ENCODE results near the gene DDX27. TPM values are rescaled to one million over a fixed set of nuclear protein-coding genes. Genes with fewer than 3 reads are reported as not detected.
A peak's percentile ranks its signal among the peaks of the same experiment; 100 is the strongest.
"Not testable (repeated sequence)": the region's sequence is repeated elsewhere in the genome, so short reads cannot be mapped to it uniquely, and the experiment has no call there.

DDX27 gene
- total RNA-seq, 1 donor from 2014 or later = 37.9 TPM

GRCh38 chr20:49210757-49211110 lies 8.5 kb upstream of the DDX27 start:
- Mint-ChIP-seq H3K4me3 (no peak overlapping the region), H3K27me3 (ENCODE audit: low read depth) (no peaks in the 10 kb centered on the region), H3K36me3 (no peaks in the 10 kb centered on the region), H3K9me3 (peaks cover 11% of the 10 kb centered on the region), H3K27ac (no peak overlapping the region), H3K4me1 (no peaks in the 10 kb centered on the region)
- no peak for DNase-seq (ENCODE audit: low spot score in 2 of 2, unreplicated experiment in 2 of 2)
- no peak for TF ChIP-seq CTCF (IDR thresholded peaks at IDR 0.05; ENCODE audit: unreplicated experiment)

GRCh38 chr20:49214571-49214970 lies 4.6 kb upstream of the DDX27 start:
- peaks cover 11% of the 10 kb centered on the region for H3K9me3 Mint-ChIP-seq
- no peak for TF ChIP-seq CTCF (IDR thresholded peaks at IDR 0.05; ENCODE audit: unreplicated experiment)
- H3K27me3 Mint-ChIP-seq (ENCODE audit: low read depth) = no peaks in the 10 kb centered on the region
- DNase-seq (ENCODE audit: low spot score in 2 of 2, unreplicated experiment in 2 of 2) = no peak
- no peak overlapping the region for H3K4me3 Mint-ChIP-seq
- peaks cover 8% of the 10 kb centered on the region for H3K4me1 Mint-ChIP-seq
- H3K27ac Mint-ChIP-seq = no peak overlapping the region
- peaks cover 1% of the 10 kb centered on the region for H3K36me3 Mint-ChIP-seq

GRCh38 chr20:49215232-49215631 lies 4.0 kb upstream of the DDX27 start:
- Mint-ChIP-seq H3K9me3 (peaks cover 7% of the 10 kb centered on the region), H3K4me3 (no peak overlapping the region), H3K4me1 (peaks cover 14% of the 10 kb centered on the region), H3K27me3 (ENCODE audit: low read depth) (no peaks in the 10 kb centered on the region), H3K36me3 (peaks cover 1% of the 10 kb centered on the region), H3K27ac (no peak overlapping the region)
- DNase-seq (ENCODE audit: low spot score in 2 of 2, unreplicated experiment in 2 of 2) = no peak
- no peak for TF ChIP-seq CTCF (IDR thresholded peaks at IDR 0.05; ENCODE audit: unreplicated experiment)

- peaks cover 20% of the 10 kb centered on the region for H3K4me1 Mint-ChIP-seq
- H3K36me3 Mint-ChIP-seq = peaks cover 1% of the 10 kb centered on the region
- peak overlapping the region; percentile 32 for H3K4me3 Mint-ChIP-seq
- H3K27ac Mint-ChIP-seq = peak overlapping the region; percentile 79
- peak; percentile 92 to 98 for DNase-seq (ENCODE audit: low spot score in 2 of 2, unreplicated experiment in 2 of 2)
- peak; percentile 95 for TF ChIP-seq CTCF (IDR thresholded peaks at IDR 0.05; ENCODE audit: unreplicated experiment)
- H3K9me3 Mint-ChIP-seq = no peaks in the 10 kb centered on the region
- no peaks in the 10 kb centered on the region for H3K27me3 Mint-ChIP-seq (ENCODE audit: low read depth)
Measured at GRCh38 chr20:49216991-49217578, 2.1 kb upstream of the DDX27 start.

- not testable (repeated sequence) for DNase-seq (ENCODE audit: low spot score in 2 of 2, unreplicated experiment in 2 of 2); H3K36me3 Mint-ChIP-seq; H3K27me3 Mint-ChIP-seq (ENCODE audit: low read depth); H3K9me3 Mint-ChIP-seq
- peak overlapping the region; percentile 95 for H3K27ac Mint-ChIP-seq
- peaks cover 20% of the 10 kb centered on the region for H3K4me1 Mint-ChIP-seq
- peak overlapping the region; percentile 88 for H3K4me3 Mint-ChIP-seq
Measured at GRCh38 chr20:49218739-49219090, 501 bp upstream of the DDX27 start.

GRCh38 chr20:49219924-49220831 lies 962 bp downstream of the DDX27 start:
- H3K4me3 Mint-ChIP-seq = peak overlapping the region; percentile 88
- TF ChIP-seq CTCF (IDR thresholded peaks at IDR 0.05; ENCODE audit: unreplicated experiment) = no peak
- no peaks in the 10 kb centered on the region for H3K27me3 Mint-ChIP-seq (ENCODE audit: low read depth)
- peak overlapping the region; percentile 95 for H3K27ac Mint-ChIP-seq
- peaks cover 20% of the 10 kb centered on the region for H3K4me1 Mint-ChIP-seq
- H3K9me3 Mint-ChIP-seq = no peaks in the 10 kb centered on the region
- DNase-seq (ENCODE audit: low spot score in 2 of 2, unreplicated experiment in 2 of 2) = no peak
- peaks cover 15% of the 10 kb centered on the region for H3K36me3 Mint-ChIP-seq

All from mesothelial cell of epicardium (in vitro differentiated cells).